HepG2 (cell line): ENCODE results near the gene MBL2. TPM values are rescaled to one million over a fixed set of nuclear protein-coding genes. Genes with fewer than 3 reads are reported as not detected.

ENCODE experiments used
- ASH2L ChIP-seq: fragments of 300-600, 200-600 bp; sonication (generic); IDR thresholded peaks from 2 replicates; pipeline ENCODE4 v1.7.0; 2017; ENCODE audit warnings: low read depth, mild to moderate bottlenecking, moderate library complexity, mixed read lengths, low read length; ENCODE audit not compliant: insufficient read length
- EP300 ChIP-seq, 3 experiments: sonication (generic) in 1 of 3; formaldehyde crosslinking in 1 of 3; IDR thresholded peaks; 2 replicates each; pipeline versions ENCODE4 v1.5.1 to v1.6.1; 2011 to 2020; ENCODE audit warnings: low read depth in 2 of 3, low read length in 2 of 3, borderline replicate concordance in 1 of 3, improper control_type of control experiment in 1 of 3, mild to moderate bottlenecking in 1 of 3, missing genetic modification reagents in 1 of 3, moderate library complexity in 1 of 3
- GATA4 ChIP-seq: sonication (generic); IDR thresholded peaks from 2 replicates; pipeline ENCODE4 v1.6.1; 2016; ENCODE audit warnings: antibody characterized with exemption, low read depth, borderline replicate concordance
- HDAC1 ChIP-seq: sonication (generic); formaldehyde crosslinking; IDR thresholded peaks from 2 replicates; pipeline ENCODE4 v1.5.1; 2020; ENCODE audit warnings: mild to moderate bottlenecking, missing genetic modification reagents
- HOXA3 ChIP-seq: sonication (generic); formaldehyde crosslinking; IDR thresholded peaks from 2 replicates; pipeline ENCODE4 v1.5.0; 2020; ENCODE audit warnings: missing genetic modification reagents
- NCOA1 ChIP-seq: sonication (generic); formaldehyde crosslinking; IDR thresholded peaks from 2 replicates; pipeline ENCODE4 v1.9.0; 2021; ENCODE audit warnings: missing genetic modification reagents
- PAF1 ChIP-seq: IDR thresholded peaks from 2 replicates; pipeline ENCODE4 v1.6.1; 2016; ENCODE audit warnings: missing genetic modification reagents, missing compliant biosample characterization
- PAXIP1 ChIP-seq: sonication (generic); formaldehyde crosslinking; conservative IDR thresholded peaks from 2 replicates; pipeline ENCODE4 v1.4.0; 2020; ENCODE audit warnings: mild to moderate bottlenecking, missing genetic modification reagents, moderate library complexity
- THAP11 ChIP-seq: IDR thresholded peaks from 2 replicates; pipeline ENCODE4 v1.6.1; 2016; ENCODE audit warnings: missing biosample characterization, missing genetic modification reagents
- ZBTB14 ChIP-seq: sonication (generic); formaldehyde crosslinking; IDR thresholded peaks from 2 replicates; pipeline ENCODE4 v1.4.0; 2020; ENCODE audit warnings: missing genetic modification reagents
- ZBTB3 ChIP-seq: sonication (generic); formaldehyde crosslinking; IDR thresholded peaks from 2 replicates; pipeline ENCODE4 v1.4.0; 2020; ENCODE audit warnings: low read depth, mild to moderate bottlenecking, moderate library complexity, missing genetic modification reagents, borderline replicate concordance
- ZBTB7B ChIP-seq: sonication (generic); formaldehyde crosslinking; IDR thresholded peaks from 2 replicates; pipeline ENCODE4 v1.4.0; 2020; ENCODE audit warnings: missing genetic modification reagents
- ZNF12 ChIP-seq: sonication (generic); formaldehyde crosslinking; IDR thresholded peaks from 2 replicates; pipeline ENCODE4 v1.5.0; 2020; ENCODE audit warnings: missing genetic modification reagents
- ZNF318 ChIP-seq: sonication (generic); formaldehyde crosslinking; IDR thresholded peaks from 2 replicates; pipeline ENCODE4 v1.4.0; 2020; ENCODE audit warnings: mild to moderate bottlenecking, missing genetic modification reagents
- ZNF546 ChIP-seq: sonication (generic); formaldehyde crosslinking; conservative IDR thresholded peaks from 2 replicates; pipeline ENCODE4 v1.8.1; 2023; ENCODE audit warnings: mild to moderate bottlenecking, missing genetic modification reagents
- polyA plus RNA-seq, 8 experiments: library from polyadenylated mRNA; depleted of rRNA in 3 of 8; stranded (reverse) in 7 of 8; unstranded in 1 of 8; fragments of >200 nt; fragmentation: Illumina TruSeq in 4 of 8; extraction: Trizol in 4 of 8; gene quantifications; 2 replicates each; pipeline versions ENCODE4 v1.2.1 to v1.2.3, GENCODE V29; 2011 to 2016; ENCODE audit warnings: low read depth in 4 of 8, missing spikeins in 1 of 8, mixed read lengths in 1 of 8; ENCODE audit not compliant: insufficient read depth in 1 of 8
- total RNA-seq, 5 experiments: library from RNA; depleted of rRNA; stranded (reverse); fragments of >200 nt; fragmentation: Illumina TruSeq; extraction: Trizol; gene quantifications; 2 replicates each; pipeline ENCODE4 v1.2.3, GENCODE V29; 2016; ENCODE audit warnings: low read depth in 1 of 5

MBL2 gene
- total and polyA plus RNA-seq, 2 of the 13 experiments (the other 11 are each of a cell fraction or from before 2014, with no cell fraction given) = 9.6 to 16.2 TPM

- TF ChIP-seq ZBTB3 (CRISPR knock-in tag) (no peak), THAP11 (peak; percentile 49; the same call in 1 of the 2 replicates), EP300 (IDR thresholded peaks at IDR 0.05; ENCODE audit: low read depth in 2 of 2, low read length in 2 of 2) (peak; percentile 68 to 92; a peak in 2 of 4 replicates), EP300 (CRISPR knock-in tag; IDR thresholded peaks at IDR 0.05; ENCODE audit: borderline replicate concordance) (peak; percentile 87), ZNF12 (CRISPR knock-in tag) (peak; percentile 80; the same call in 1 of the 2 replicates), PAF1 (CRISPR knock-in tag) (no peak), HDAC1 (CRISPR knock-in tag) (peak; percentile 71), ZNF318 (CRISPR knock-in tag) (no peak), ZNF546 (CRISPR knock-in tag) (no peak), HOXA3 (CRISPR knock-in tag) (peak; percentile 76), ASH2L (peak; percentile 45), PAXIP1 (CRISPR knock-in tag) (peak; percentile 61; the same call in 1 of the 2 replicates), ZBTB14 (CRISPR knock-in tag) (no peak), ZBTB7B (CRISPR knock-in tag) (0 out of 2 replicates have a peak, but pooled peaks have one; percentile 35), GATA4 (peak; percentile 45; the same call in 1 of the 2 replicates), NCOA1 (CRISPR knock-in tag) (no peak)
Observed at GRCh38 chr10:52755297-52756062, 17.1 kb downstream of the MBL2 start (continued).
